ENCODE measurements around the gene GNL2. TPM values are rescaled to one million over a fixed set of nuclear protein-coding genes. Genes with fewer than 3 reads are reported as not detected.
"Not testable (repeated sequence)": the region's sequence is repeated elsewhere in the genome, so short reads cannot be mapped to it uniquely, and the experiment has no call there.

The GNL2 gene
- total RNA-seq, 1 donor from 2014 or later = 76.6 TPM

DNA sequence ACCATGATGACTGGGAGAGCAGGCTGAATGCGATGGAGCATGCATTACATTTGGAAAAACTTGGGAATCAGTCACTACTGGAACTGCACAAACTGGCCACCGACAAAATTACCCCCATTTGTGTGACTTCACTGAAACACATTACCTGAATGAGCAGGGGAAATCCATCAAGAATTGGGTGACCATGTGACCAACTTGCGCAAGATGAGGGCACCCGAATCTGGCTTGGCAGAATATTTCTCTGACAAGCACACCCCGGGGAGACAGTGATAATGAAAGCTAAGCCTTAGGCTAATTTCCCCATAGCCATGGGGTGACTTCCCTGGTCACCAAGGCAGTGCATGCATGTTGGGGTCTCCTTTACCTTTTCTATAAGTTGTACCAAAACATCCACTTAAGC, 50.7 kb downstream of the GNL2 start:
- Mint-ChIP-seq H3K36me3 (ENCODE audit: low read depth) (peaks cover 15% of the 10 kb centered on the region), H3K9me3 (no peaks in the 10 kb centered on the region), H3K27me3 (ENCODE audit: low read depth) (no peaks in the 10 kb centered on the region)

DNA sequence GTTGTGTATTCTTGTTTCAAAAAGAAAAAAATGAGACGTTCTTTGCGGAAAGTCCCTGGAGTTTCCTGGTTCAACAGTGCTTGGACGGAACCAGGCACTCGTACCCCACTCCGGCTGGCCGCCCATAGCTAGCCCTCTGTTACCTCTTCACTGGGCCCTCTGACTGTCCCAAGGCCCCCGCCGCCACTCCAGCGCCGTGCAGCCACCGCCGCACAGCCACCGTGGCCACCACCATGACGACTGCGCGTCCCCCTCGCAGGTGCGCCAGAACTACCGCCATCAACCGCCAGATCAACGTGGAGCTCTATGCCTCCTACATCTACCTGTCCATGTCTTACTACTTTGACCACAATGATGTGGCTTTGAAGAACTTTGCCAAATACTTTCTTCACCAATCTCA, 51.2 kb downstream of the GNL2 start:
- no peaks in the 10 kb centered on the region for H3K27me3 Mint-ChIP-seq (ENCODE audit: low read depth)
- peaks cover 15% of the 10 kb centered on the region for H3K36me3 Mint-ChIP-seq (ENCODE audit: low read depth)
- no peaks in the 10 kb centered on the region for H3K9me3 Mint-ChIP-seq
- H3K4me3 Mint-ChIP-seq = no peak overlapping the region
- H3K4me1 Mint-ChIP-seq = no peaks in the 10 kb centered on the region
- DNase-seq (ENCODE audit: low read depth, low spot score) = no peak
- H3K27ac Mint-ChIP-seq (ENCODE audit: unreplicated experiment) = no peak overlapping the region
- TF ChIP-seq, protein P1, sequence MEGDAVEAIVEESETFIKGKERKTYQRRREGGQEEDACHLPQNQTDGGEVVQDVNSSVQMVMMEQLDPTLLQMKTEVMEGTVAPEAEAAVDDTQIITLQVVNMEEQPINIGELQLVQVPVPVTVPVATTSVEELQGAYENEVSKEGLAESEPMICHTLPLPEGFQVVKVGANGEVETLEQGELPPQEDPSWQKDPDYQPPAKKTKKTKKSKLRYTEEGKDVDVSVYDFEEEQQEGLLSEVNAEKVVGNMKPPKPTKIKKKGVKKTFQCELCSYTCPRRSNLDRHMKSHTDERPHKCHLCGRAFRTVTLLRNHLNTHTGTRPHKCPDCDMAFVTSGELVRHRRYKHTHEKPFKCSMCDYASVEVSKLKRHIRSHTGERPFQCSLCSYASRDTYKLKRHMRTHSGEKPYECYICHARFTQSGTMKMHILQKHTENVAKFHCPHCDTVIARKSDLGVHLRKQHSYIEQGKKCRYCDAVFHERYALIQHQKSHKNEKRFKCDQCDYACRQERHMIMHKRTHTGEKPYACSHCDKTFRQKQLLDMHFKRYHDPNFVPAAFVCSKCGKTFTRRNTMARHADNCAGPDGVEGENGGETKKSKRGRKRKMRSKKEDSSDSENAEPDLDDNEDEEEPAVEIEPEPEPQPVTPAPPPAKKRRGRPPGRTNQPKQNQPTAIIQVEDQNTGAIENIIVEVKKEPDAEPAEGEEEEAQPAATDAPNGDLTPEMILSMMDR (conservative IDR thresholded peaks at IDR 0.05) = no peak

More for the DNA sequence above, 50.7 kb downstream of the GNL2 start:
- Mint-ChIP-seq H3K27ac (ENCODE audit: unreplicated experiment) (no peak overlapping the region), H3K4me1 (no peaks in the 10 kb centered on the region), H3K4me3 (no peak overlapping the region)
- TF ChIP-seq, protein P1 (conservative IDR thresholded peaks at IDR 0.05) = no peak
- no peak for DNase-seq (ENCODE audit: low read depth, low spot score)

DNA sequence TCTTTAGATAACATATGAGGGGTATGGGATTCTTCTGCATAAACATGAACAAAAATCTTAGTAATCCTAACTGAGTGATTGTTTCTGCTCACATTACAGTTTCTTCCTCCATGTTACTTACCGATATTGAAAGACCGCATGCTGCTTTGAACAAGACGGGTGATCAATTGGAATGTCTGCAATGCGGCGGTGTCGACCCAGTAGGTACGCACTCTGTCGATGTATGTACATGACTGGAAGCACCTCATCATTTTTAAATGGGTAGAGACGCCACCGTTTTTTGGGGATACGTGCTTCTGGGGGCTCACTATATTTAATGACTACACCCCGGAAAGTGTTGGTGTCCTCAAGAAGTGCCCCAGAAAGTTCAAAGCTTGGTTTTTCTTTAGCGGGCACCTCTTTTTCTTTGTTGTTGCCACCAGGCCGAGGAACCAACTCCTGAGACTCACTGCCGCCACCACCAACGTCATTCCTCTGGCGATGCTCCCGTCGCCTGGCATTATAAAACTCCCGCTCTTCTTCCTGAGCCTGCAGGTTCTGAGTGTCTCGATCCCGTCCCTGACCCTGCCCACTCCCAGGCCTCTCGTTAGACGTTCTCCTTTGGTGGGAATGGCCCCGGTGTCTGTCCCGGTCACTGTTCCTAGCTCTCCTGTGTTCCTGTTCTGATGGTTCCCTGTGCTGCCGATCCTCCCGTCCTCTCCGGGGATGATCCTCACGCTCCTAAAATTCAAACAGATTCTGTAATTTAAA, 55.5 kb downstream of the GNL2 start:
- H3K27me3 Mint-ChIP-seq (ENCODE audit: low read depth) = no peaks in the 10 kb centered on the region
- H3K4me1 Mint-ChIP-seq = no peaks in the 10 kb centered on the region
- H3K27ac Mint-ChIP-seq (ENCODE audit: unreplicated experiment) = no peak overlapping the region
- no peaks in the 10 kb centered on the region for H3K9me3 Mint-ChIP-seq
- H3K36me3 Mint-ChIP-seq (ENCODE audit: low read depth) = peaks cover 14% of the 10 kb centered on the region
- TF ChIP-seq, protein P1 (conservative IDR thresholded peaks at IDR 0.05) = no peak
- DNase-seq (ENCODE audit: low read depth, low spot score) = no peak
- no peak overlapping the region for H3K4me3 Mint-ChIP-seq

DNA sequence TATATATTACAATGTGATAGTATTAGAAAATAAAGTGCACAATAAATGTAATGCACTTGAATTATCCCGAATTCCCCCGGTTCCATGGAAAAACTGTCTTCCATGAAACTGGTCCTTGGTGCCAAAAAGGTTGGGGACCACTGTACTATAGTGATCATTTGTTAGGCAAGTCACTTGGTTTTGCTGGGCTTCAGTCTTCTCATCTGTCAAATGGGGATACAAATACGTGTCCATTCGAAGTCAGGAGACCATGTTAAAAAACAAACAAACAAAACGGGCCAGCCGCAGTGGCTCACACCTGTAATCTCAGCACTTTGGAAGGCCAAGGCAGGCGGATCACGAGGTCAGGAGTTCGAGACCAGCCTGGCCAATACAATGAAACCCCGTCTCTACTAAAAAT, 56.6 kb downstream of the GNL2 start:
- H3K9me3 Mint-ChIP-seq; DNase-seq (ENCODE audit: low read depth, low spot score); H3K36me3 Mint-ChIP-seq (ENCODE audit: low read depth); H3K4me1 Mint-ChIP-seq; H3K4me3 Mint-ChIP-seq; H3K27me3 Mint-ChIP-seq (ENCODE audit: low read depth); H3K27ac Mint-ChIP-seq (ENCODE audit: unreplicated experiment): not testable (repeated sequence)

DNA sequence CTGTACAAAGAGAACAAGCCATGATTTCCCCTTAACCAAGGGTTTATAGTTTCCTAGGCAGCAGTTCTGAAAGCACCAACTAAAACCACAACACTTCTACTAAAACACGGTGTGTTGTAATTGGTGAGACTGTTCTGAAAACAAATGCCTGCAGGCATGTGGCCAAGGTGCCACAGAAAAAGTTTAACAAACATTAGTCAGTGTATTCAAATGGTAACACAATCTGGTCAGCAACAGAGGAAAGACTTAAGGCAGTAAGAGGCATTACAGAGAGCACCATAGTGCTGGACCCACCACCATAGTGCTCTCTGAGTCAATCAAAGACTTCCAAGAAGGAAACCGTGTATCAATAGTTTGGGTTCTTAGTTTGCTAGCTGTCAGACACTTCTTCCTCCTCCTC, 58.4 kb downstream of the GNL2 start:
- TF ChIP-seq, protein P1 (conservative IDR thresholded peaks at IDR 0.05) = no peak
- no peaks in the 10 kb centered on the region for H3K9me3 Mint-ChIP-seq
- no peak overlapping the region for H3K27ac Mint-ChIP-seq (ENCODE audit: unreplicated experiment)
- peaks cover 7% of the 10 kb centered on the region for H3K36me3 Mint-ChIP-seq (ENCODE audit: low read depth)
- no peak for DNase-seq (ENCODE audit: low read depth, low spot score)
- H3K4me1 Mint-ChIP-seq = no peaks in the 10 kb centered on the region
- H3K4me3 Mint-ChIP-seq = no peak overlapping the region
- H3K27me3 Mint-ChIP-seq (ENCODE audit: low read depth) = no peaks in the 10 kb centered on the region

DNA sequence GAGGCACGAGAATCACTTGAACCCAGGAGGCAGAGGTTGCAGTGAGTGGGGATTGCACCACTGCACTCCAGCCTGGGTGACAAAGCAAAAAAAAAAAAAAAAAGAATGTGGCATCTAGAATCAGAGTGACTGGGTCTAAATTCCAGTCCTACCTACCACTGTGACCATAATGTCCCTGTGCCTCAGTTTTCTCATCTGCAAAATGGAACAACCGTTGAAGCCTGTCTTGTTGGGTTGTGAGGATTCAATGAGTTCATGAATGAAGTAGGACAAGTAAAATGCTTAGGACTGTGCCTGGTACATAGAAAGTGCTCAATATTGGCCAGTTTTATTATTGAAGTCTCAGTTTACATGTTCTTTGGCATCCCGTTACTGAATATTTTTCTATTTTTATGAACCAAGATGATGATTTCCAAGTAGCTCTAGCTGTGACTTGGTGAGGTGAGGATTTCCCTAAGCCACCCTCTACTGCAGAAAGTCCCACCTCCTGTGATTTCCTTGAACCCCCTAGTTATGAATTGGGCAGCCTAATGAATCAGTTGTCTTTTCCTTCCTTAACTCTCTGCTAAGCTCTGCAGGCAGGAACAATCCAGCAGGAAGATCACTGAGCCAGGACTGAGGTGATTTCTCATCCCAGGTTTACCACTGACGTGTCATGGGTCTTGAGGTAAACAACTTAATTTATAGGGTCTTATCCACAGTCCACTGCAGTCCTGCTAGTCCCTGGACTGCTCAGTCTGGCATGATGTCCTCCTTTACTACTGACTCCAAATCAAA, 62.2 kb downstream of the GNL2 start:
- Mint-ChIP-seq H3K4me1 (no peaks in the 10 kb centered on the region), H3K27me3 (ENCODE audit: low read depth) (no peaks in the 10 kb centered on the region), H3K4me3 (no peak overlapping the region), H3K36me3 (ENCODE audit: low read depth) (peaks cover 3% of the 10 kb centered on the region), H3K9me3 (no peaks in the 10 kb centered on the region), H3K27ac (ENCODE audit: unreplicated experiment) (no peak overlapping the region)
- DNase-seq (ENCODE audit: low read depth, low spot score) = no peak
- TF ChIP-seq, protein P1 (conservative IDR thresholded peaks at IDR 0.05) = no peak

DNA sequence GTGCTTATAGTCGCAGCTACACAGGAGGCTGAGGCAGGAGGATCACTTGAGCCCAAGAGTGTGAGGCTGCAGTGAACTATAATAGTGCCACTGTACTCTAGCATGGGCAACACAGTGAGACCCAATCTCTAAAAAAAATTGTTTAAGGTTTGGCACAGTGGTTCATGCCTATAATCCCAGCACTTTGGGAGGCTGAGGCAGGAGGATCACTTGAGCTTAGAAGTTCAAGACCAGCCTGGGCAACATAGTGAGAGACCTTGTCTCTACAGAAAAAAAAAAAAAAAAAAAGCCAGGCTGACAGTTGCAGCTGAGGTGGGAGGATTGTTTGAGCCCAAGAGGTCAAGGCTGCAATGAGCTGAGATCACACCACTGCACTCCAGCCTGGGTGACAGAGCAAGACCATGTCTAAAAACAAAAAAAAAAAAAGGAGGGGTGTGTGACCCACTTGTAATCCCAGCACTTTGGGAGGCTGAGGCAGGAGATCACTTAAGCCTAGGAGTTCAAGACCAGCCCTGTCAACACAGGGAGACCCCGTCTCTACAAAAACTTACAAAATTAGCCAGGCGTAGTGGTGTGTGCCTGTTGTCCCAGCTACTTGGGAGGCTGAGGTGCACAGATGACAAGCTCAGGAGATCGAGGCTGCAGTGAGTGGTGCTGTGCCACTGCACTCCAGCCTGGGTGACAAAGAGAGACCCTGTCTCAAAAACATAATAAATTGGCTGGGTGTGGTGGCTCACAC, 63.1 kb downstream of the GNL2 start:
- not testable (repeated sequence) for H3K4me3 Mint-ChIP-seq; H3K27ac Mint-ChIP-seq (ENCODE audit: unreplicated experiment); H3K27me3 Mint-ChIP-seq (ENCODE audit: low read depth); H3K9me3 Mint-ChIP-seq; DNase-seq (ENCODE audit: low read depth, low spot score); H3K4me1 Mint-ChIP-seq; H3K36me3 Mint-ChIP-seq (ENCODE audit: low read depth)

DNA sequence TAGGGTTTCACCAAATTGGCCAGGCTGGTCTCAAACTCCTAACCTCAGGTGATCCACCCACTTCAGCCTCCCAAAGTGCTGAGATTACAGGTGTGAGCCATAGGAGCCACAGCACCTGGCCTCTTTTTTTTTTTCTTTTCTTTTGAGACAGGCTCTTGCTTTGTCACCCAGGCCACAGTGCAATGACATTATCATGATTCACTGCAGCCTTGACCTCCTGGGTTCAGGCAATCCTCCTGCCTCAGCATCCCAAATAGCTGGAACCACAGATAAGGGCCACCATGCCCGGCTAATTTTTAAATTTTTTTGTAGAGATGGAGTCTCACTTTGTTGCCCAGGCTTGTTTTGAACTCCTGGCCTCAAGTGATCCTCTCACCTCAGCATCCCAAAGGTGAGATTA, 65.8 kb downstream of the GNL2 start:
- not testable (repeated sequence) for H3K36me3 Mint-ChIP-seq (ENCODE audit: low read depth); H3K4me3 Mint-ChIP-seq; DNase-seq (ENCODE audit: low read depth, low spot score); H3K9me3 Mint-ChIP-seq; H3K4me1 Mint-ChIP-seq; H3K27me3 Mint-ChIP-seq (ENCODE audit: low read depth); H3K27ac Mint-ChIP-seq (ENCODE audit: unreplicated experiment)
